Stimulated activated CD4-positive, alpha-beta T cell treated with anti-CD3 and anti-CD28 coated beads, Interleukin-2, amount 100 ng/mL, for 4 hours (primary cell): ENCODE measurements around the gene MRC2.
"Not testable (repeated sequence)": the region's sequence is repeated elsewhere in the genome, so short reads cannot be mapped to it uniquely, and the experiment has no call there.

Experiments
- DNase-seq: peaks from one replicate; pipeline ENCODE4 v3.0.0-alpha.2; 2020; ENCODE audit warnings: low read depth

The MRC2 gene

DNA sequence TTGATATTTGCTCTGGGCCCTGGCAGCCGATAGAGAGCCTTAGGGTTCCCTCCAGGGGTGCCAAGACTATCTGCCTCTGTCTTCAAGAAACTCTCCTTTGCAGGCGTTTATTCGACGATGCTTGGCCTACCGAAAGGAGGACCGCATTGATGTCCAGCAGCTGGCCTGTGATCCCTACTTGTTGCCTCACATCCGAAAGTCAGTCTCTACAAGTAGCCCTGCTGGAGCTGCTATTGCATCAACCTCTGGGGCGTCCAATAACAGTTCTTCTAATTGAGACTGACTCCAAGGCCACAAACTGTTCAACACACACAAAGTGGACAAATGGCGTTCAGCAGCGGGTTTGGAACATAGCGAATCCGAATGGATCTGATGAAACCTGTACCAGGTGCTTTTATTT is 15.2 kb upstream of the MRC2 start:
- DNase-seq = not testable (repeated sequence)

DNA sequence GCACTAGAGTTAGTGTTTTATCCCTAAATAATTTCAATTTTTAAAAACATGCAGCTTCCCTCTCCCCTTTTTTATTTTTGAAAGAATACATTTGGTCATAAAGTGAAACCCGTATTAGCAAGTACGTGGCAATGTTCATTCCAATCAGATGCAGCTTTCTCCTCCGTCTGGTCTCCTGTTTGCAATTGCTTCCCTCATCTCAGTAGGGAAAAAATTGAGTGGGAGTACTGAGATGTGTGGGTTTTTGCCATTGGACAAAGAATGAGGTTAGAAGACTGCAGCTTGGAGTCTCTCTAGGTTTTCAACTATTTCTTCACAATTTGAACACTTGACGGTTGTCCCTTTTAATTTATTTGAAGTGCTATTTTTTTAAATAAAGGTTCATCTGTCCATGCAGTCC is 14.4 kb upstream of the MRC2 start:
- not testable (repeated sequence) for DNase-seq

DNA sequence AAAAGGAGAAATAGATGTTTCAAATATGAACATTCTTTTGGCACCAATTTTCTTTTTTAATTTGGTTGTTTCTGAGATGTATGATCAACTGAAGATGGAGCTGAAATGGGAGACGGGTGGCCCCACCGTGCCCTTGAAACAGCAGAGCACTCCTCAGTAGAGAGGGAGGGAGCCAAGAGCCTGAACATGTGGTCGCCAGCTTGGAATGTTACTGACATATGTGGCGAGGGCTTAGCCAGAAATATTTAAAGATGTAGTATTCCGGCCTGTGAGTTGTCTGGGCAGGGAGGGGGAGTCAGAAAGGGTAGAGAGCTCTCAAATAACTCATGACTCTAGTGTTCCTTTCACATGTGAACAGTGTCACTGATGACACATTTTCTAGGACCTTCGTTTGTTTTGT is 13.3 kb upstream of the MRC2 start:
- DNase-seq = no peak

GRCh38 chr17:62615503-62615902 is 12.0 kb upstream of the MRC2 start:
- DNase-seq = no peak

- DNase-seq = no peak
These were observed 10.2 kb upstream of the MRC2 start for GRCh38 chr17:62616993-62617893.

- DNase-seq = no peak
These were observed 9.5 kb upstream of the MRC2 start for GRCh38 chr17:62617894-62618472.

GRCh38 chr17:62618647-62619416 is 8.6 kb upstream of the MRC2 start:
- DNase-seq = no peak

GRCh38 chr17:62619417-62620155 is 7.9 kb upstream of the MRC2 start:
- no peak for DNase-seq

GRCh38 chr17:62621223-62621622 is 6.2 kb upstream of the MRC2 start:
- DNase-seq = no peak

DNA sequence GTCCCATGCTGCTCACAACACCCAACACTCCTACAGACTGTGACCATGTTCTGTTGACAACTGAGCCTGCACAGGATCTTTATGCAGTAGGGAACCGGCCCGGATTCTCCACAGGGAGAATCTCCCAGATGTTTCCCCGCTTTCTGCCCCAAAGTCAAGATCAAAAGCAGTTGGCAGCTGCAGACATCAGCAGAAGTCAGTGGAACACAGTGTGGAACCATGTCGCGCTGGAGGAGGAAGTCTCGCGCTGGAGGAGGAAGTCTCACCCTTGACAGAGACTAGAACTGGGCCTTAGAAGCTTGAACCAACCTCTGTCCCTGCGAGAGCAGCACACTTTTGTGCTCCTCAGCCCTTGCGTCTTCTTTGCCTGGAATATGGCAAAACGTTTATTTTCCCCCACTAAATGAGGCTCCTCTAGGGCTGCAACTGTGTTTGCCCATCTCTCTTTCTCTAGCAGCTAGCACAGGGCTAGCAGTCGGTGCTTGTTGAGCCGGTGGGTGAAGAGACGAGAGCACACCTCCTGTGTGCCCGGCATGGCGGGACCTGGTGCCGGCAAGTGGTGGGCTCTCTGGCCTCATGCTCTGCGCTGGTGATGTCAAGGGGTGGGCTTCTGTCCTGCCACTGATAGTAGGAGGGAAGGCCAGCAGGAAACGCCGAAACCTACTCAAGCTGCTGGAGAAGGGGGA is 2.1 kb upstream of the MRC2 start:
- DNase-seq = no peak

DNA sequence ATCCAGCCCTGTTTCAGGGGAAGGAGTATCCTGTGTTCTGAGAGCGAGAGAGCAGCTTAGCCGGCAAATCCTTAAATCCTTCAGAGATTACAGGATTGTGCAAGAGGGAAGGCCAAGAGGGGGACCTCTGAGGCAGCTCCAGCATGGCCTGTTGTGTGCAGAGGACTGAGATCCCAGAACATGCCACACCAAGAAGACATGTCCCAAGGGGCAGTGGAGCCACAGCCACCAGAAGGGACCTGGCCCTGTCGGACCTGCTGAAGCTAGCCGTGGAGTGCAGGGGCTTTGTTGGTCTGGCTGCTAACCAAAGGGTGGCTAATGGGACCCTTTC is 1.6 kb upstream of the MRC2 start:
- DNase-seq = no peak

- no peak for DNase-seq
These were observed 701 bp upstream of the MRC2 start for GRCh38 chr17:62626719-62627218.

- peak; percentile 58 for DNase-seq
These were observed 599 bp downstream of the MRC2 start for GRCh38 chr17:62627904-62628633.

GRCh38 chr17:62628831-62629555 is 1.5 kb downstream of the MRC2 start:
- DNase-seq = no peak

DNA sequence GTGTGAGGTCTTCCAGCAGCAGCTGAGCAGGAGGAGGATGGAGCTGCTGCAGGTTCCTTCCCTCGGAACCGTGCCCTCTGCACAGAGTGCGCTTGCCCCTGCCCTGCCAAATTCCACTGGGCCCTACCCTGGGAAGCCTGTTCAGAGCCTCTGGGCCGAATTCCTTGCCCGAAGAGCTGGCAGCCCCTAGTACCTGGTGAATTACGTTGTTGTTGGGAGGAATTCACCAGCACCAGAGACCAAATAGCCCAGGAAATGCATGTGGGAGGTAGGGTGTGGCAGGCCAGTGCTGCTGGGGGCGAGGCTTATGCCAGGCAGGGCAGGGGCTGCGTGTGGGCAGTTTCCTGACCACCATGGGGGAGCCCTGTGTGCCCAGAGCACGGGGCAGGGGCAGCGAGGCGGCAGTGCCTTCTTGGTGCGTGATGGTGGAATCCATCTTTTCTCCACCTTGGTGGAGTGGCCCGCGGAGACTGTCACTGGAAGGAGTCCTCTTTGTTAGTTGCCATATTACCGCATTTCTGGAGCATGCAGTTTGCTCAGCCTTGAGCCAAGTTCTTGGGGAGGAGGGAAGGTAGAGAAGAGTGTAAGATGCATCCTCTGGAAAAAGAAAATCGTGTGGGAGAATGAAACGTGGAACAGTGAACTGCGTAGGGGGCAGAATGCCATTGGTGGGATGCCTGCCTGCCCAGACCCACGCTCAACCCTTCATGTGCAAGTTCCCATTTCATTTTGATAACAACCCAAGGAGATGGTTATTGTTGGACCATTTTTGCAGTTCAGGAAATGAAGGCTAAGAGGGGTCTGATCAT is 2.3 kb downstream of the MRC2 start:
- no peak for DNase-seq

GRCh38 chr17:62630365-62631085 is 3.1 kb downstream of the MRC2 start:
- DNase-seq = no peak

- DNase-seq = no peak
These were observed 3.8 kb downstream of the MRC2 start for GRCh38 chr17:62631086-62631935.
